GM19099 (cell line): Measurements from ENCODE around the gene SLCO3A1.

Experiments used
- POLR2A ChIP-seq: IDR thresholded peaks from 3 replicates; pipeline ENCODE4 v1.6.1; 2011; ENCODE audit warnings: low read depth; ENCODE audit not compliant: insufficient read length; ENCODE audit errors: extremely low read depth

Gene SLCO3A1

GRCh38 chr15:92161039-92161670 lies 307.6 kb downstream of the SLCO3A1 start:
- peak; percentile 22 for TF ChIP-seq POLR2A

GRCh38 chr15:92162657-92163056 lies 309.1 kb downstream of the SLCO3A1 start:
- TF ChIP-seq POLR2A, result no peak

- TF ChIP-seq POLR2A, result no peak
These were observed 310.1 kb downstream of the SLCO3A1 start for GRCh38 chr15:92163641-92164040.

- TF ChIP-seq POLR2A, result no peak
These were observed 311.0 kb downstream of the SLCO3A1 start for GRCh38 chr15:92164327-92165000.

- no peak for TF ChIP-seq POLR2A
These were observed 311.5 kb downstream of the SLCO3A1 start for GRCh38 chr15:92165001-92165346.

- TF ChIP-seq POLR2A, result no peak
These were observed 312.5 kb downstream of the SLCO3A1 start for GRCh38 chr15:92166029-92166428.

GRCh38 chr15:92166751-92167405 lies 313.4 kb downstream of the SLCO3A1 start:
- no peak for TF ChIP-seq POLR2A

GRCh38 chr15:92167451-92167850 lies 313.9 kb downstream of the SLCO3A1 start:
- no peak for TF ChIP-seq POLR2A

- no peak for TF ChIP-seq POLR2A
These were observed 314.7 kb downstream of the SLCO3A1 start for GRCh38 chr15:92168066-92168683.

- TF ChIP-seq POLR2A, result no peak
These were observed 317.4 kb downstream of the SLCO3A1 start for GRCh38 chr15:92170897-92171296.

- TF ChIP-seq POLR2A, result no peak
These were observed 325.4 kb downstream of the SLCO3A1 start for GRCh38 chr15:92178911-92179310.

- TF ChIP-seq POLR2A, result no peak
These were observed 330.6 kb downstream of the SLCO3A1 start for GRCh38 chr15:92184142-92184541.

- TF ChIP-seq POLR2A, result no peak
These were observed 331.2 kb downstream of the SLCO3A1 start for GRCh38 chr15:92184679-92185230.

GRCh38 chr15:92187975-92188374 lies 334.5 kb downstream of the SLCO3A1 start:
- TF ChIP-seq POLR2A, result no peak

GRCh38 chr15:92189166-92189565 lies 335.7 kb downstream of the SLCO3A1 start:
- no peak for TF ChIP-seq POLR2A
